ENCODE measurements around the gene PPP1R12B.
"Not testable (repeated sequence)": the region's sequence is repeated elsewhere in the genome, so short reads cannot be mapped to it uniquely, and the experiment has no call there.

The PPP1R12B gene

DNA sequence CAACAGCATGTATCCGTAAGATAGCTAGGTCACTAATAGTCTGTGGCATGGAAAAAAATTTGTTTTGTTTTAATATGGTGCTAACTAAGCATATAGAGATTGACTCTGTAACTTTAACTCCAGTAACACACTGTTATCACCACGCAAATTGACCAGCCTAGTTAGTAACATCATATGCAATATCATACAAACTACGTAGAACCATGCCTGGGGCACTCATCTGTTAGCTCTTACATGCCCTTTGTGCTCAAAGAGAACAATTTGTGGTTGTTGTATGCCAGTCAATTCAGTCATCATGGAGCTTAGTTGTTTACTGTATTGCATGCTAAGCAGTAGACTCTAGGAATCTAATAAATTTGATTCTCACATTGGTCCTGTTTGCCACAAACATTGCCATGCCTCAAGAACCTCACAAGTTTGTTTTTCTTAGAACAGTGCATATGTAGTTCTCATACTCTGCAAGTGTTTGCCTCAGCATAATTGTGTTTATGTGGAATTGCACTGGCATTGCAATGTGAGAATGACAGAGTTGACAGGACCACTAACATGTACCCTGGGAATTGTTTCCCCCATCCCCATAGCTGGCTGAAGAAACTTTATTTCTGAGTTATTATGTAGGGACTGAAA lies 179.7 kb downstream of the PPP1R12B start:
- DNase-seq (ENCODE audit: low read depth) = not testable (repeated sequence)

DNA sequence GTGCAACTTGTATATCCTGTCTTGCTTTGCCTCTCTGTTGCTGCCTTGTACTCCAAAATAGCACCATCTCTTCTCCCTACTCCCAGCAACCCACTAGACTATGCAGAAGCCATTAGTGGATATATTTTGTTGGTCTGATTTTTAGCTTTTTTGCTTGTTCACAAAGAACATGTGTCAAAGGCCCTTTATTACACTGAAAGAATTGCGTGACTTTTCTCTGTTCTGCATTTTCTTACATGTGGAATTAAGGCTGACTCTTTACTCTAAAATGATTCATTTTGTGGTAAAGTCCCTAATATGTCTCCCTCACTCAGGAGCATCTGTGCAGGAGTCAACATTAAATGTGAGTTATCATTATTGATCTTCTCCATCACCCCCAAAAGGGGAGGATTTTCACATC lies 182.2 kb downstream of the PPP1R12B start:
- not testable (repeated sequence) for DNase-seq (ENCODE audit: low read depth)

DNA sequence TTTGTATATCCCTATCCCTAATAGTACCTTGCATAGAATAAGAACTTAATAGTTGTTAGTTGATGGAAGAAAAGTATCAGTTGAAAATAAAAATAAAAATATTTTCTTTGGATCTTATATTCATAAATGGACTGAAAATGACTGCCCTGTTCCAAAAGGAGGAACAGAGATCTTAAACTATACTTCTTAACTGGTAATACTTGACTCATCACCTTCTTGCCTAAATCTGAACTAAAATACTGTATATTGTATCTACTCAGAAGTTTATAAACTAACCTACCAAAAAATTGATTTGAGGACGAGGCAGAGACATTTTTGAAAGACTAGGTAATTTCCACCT lies 182.9 kb downstream of the PPP1R12B start:
- no peak for DNase-seq (ENCODE audit: low read depth)

DNA sequence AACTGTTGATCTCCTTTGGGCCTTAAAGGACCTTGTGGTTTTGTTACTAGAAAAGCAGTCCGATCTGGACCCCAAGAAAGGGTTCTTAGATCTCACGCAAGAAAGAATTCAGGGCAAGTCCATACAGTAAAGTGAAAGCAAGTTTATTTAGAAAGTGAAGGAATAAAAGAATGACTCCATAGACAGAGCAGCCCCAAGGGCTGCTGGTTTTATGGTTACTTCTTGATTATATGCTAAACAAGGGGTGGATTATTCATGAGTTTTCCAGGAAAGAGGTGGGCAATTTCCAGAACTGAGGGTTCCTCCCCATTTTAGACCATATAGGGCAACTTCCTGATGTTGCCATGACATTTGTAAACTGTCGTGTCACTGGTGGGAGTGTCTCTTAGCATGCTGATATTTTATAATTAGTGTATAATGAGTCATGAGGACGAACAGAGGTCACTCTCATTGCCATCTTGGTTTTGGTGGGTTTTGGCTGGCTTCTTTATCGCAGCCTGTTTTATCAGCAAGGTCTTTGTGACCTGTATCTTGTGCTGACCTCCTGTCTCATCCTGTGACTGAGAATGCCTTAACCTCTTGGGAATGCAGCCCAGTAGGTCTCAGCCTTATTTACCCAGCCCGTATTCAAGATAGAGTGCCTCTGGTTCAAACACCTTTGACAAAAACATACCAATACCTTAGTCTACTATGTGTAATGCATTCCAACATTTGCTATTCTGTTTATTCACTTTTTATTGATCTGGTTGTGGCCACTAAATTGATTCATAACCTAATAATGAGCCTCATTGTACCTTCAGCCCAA lies 183.5 kb downstream of the PPP1R12B start:
- not testable (repeated sequence) for DNase-seq (ENCODE audit: low read depth)

DNA sequence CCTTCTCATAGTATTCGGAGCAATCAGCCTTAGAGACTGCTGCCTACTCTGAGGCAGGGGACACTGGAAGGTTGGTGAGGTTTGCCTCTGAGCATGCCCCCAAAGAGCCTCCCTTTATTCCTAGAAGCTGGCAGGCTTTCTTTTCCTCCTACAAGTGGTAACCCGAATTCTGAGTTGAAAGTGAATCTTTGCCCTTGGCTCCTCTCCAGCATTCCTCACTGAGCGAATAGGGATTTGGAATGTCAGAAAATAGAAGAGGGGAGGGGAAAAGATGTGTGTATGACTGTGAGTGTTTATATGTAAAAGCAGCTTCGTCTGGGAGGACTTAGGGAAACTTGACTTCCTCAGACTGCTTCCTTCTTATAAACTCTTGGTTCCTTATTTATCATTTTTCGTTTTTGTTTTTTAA lies 190.7 kb downstream of the PPP1R12B start:
- not testable (repeated sequence) for DNase-seq (ENCODE audit: low read depth)

DNA sequence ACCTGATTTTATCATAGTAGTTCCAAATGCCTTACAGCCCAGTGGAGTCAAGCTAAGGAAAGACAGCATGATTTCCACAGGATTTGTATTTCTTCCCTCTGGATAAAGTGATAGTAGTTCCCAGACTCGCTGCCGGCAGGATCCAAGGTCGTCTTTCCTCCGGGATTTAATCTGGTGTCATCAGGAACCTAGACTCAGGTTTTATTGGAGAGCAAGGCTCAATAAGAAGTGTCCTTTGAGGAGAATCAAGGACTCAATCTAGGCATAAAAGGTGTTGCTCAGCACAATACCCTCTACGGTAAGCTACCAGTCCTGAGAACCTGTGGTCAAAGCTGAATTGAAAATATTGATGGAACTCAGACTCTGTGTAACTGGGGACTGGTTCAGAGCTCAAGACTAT lies 191.1 kb downstream of the PPP1R12B start:
- not testable (repeated sequence) for DNase-seq (ENCODE audit: low read depth)

DNA sequence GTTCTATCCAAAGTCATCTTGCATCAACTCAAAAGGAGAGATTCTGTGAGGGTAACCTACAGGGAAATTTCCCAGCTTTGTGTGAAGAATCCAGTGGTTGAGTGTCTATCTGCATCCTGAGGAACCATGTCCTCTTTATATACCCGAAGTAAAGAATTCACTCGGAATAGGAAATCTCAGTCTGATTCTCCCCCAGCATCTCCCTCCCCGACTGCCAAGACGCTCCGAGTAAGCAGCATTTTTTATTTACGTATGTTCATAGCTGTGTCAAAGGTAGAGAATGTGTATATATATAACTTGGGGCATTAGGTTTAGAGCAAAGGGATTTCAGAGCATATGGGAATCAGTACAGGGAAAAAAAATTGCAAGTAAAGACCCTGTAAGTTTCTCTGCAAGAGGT lies 191.5 kb downstream of the PPP1R12B start:
- no peak for DNase-seq (ENCODE audit: low read depth)

DNA sequence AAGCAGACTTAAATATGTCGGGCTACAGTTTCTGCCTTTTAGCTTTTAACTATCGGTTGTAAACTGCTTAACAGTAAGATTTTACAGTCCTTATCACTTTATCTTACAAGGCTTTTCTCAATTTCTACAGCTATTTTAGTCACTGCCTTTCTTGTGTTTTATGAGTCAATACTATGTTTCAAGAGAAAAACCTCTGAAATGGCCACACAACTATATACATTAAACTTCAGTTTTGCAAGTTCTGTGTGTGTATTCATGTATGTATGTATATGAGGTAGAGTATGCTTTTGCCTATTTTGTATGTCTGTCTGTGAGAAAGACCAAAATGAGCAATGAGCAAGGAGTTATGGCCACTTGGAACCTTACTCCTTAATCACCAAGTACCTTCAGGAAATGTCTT lies 191.9 kb downstream of the PPP1R12B start:
- no peak for DNase-seq (ENCODE audit: low read depth)

DNA sequence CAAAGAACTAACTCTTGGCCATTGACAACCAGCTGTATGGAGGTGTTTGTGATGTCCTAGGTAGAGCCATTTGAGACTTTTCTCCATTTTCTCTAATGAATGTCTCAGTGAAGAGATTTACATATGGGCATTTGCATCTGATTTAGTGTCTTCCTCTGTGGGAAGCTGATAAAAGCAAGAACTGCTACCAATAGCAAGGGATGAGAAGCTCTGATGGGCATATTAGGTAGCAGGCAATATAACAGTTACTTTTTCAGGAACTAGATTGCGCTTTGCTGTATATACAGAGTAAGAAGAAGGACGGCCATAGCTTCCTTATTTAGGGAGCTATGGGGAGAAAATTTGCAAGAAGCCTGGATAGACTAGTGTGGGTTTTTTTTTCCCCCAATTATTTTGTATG lies 192.4 kb downstream of the PPP1R12B start:
- DNase-seq (ENCODE audit: low read depth) = not testable (repeated sequence)

DNA sequence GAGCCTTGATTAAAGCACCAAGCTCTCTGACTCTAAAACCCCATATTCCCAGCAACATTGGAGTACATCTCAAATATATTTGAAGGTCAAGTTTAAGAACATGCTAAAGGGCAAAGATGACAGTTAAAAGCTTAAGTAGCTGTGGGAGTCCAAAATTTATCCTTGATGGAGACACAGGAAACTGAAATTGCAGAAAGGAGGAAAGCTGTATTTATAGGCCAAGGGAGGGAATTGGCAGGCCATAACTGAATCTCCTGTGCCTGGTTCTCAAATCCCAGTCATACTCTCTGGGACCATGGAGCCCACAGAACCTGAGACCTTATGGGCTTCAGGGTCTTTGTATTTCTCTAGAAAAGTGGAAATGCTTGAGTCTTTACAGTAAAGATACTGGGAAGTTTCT lies 193.9 kb downstream of the PPP1R12B start:
- not testable (repeated sequence) for DNase-seq (ENCODE audit: low read depth)

DNA sequence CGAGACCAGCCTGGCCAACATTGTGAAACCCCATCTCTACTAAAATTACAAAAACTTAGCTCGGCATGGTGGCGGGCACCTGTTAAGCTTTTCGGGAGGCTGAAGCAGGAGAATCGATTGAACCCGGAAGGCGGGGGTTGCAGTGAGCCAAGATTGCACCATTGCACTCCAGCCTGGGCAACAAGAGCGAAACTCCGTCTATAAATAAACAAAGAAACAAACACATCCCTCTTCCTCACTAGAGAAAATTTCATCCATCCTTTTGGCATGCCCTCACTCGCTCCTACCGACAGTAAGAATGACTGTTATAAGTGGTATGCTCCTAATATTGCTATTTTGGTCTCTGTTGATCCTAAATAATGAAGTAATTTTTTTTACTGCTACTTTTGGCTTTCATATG lies 195.0 kb downstream of the PPP1R12B start:
- DNase-seq (ENCODE audit: low read depth) = not testable (repeated sequence)

DNA sequence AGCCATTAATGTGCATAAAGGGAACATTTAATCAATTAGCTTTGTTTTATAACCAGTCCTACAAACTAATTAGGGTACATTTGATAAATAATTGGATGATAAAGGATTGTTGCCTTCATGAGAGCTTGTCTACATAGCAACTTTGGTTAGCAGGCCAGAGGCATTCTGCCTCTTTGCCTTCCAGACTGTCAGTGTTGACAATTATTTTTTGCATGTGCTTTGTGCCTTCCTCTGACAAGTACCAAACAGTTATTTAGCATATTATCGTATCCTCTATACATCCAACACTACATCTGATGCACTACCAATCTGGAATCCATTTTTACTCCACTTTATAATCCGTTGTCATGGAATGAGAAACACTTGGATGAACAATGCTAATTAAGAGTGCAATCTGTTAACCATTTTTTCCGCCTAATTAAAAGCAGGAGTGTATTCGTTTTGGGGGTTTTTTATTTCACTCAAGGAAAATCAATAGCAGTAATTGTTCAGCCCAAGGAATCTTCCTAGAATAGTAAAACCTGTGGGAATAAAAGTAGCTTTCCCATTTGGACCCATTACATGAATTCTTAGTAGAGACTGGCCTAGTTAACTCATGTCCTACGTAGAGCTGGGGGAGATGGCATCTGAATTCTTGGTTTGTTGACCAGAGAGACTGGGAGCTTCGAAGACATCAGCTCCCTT lies 196.4 kb downstream of the PPP1R12B start:
- not testable (repeated sequence) for DNase-seq (ENCODE audit: low read depth)

DNA sequence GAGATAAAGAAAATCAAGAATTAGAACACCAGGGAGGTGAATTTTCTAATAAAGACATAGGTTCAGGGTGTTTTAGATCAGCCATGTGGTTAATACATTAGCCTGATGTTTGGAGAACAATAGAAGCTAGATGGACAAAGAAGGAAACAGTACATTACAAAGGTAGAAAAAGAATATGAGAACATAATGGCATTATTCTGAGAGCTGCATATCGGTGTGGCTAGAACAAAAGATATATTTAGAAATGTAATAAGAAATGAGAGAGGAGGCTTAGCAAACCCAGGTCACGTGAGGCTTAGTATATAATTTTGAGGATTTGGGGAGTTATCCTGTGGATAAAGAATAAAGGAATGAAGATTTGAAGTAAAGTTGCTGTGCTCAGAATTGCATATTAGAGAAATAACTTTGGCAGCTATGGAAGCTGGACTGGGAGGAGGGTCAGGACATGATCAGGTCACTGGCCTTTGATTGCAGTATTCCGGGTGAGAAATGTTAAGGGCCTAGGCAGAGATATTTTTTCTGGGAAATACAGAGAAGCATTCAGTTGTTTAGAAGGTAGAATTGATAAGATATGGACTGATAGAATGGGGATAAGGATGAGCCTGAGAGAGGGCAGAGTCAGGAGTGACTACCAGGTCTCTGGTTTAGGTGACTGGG lies 197.3 kb downstream of the PPP1R12B start:
- DNase-seq (ENCODE audit: low read depth) = not testable (repeated sequence)

DNA sequence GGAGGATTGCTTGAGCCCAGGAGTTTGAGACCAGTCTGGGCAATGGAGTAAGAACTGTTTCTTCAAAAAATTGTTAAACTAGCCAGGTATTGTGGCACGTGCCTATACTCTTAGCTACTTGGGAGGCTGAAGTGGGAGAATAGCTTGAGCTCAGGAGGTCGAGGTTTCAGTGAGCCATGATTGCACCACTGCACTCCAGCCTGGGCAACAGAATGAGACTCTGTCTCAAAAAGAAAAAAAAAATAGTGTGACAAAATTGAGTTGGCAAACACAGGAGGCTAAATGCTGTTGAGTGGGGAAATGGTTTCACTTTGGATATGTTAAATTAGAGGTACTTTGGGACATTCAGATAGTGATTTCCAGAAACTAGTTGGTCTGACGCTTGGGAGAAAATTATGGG lies 197.9 kb downstream of the PPP1R12B start:
- DNase-seq (ENCODE audit: low read depth) = not testable (repeated sequence)

DNA sequence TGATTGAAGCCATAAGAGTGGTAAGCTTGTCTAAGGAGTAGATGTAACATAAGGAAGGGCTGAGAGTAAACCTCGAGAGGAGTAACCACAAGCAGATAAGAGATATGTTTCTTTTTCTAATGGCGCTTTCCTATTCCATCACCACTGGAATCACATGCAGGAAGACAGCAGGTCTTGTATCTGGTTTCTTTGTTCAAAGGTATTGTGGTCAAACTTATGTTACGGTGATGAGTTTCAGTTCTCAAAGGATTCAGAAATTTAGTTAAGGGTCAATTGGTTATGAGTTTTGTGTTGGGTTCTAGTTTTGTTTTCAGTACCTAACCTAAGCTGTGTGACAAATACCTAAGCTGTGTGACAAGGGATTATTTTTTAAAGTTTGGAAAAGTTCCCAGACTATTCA lies 198.3 kb downstream of the PPP1R12B start:
- not testable (repeated sequence) for DNase-seq (ENCODE audit: low read depth)

DNA sequence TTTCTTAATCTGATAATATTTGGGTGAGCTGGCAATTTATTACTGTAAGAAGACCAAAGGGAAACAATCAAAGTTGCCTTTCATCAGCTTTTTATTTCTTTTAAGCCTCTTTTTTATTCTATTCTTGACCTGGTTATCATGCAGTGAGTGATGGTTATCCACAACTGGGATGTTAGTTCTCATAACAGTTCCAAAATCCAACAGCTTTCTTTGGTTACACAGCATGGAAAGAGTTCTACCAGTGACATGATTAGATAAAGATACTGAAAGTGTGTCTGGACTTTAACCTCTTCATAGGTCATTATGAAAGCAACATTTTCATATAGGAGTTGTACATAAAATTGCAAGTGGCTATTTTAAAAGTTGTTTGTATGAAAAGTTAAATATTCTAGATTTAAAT lies 198.7 kb downstream of the PPP1R12B start:
- no peak for DNase-seq (ENCODE audit: low read depth)

DNA sequence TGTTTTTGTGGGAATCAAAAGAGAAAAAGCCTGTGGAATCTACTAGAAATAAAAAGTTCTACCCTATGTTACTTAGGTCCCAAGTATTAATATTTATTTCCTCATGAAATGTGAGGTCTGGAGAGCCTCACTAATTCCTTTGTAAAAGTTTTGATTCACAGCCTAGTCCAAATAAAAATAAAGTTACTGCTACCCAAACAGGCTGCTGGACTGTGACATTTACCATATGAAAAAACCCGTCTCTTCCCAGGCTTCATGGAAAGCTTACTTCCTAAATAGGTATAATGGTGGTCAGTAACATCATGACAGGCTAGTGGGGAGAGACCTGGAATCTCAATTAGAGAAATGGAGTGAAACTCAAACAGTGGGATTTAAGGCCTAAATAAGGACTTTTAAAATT lies 201.6 kb downstream of the PPP1R12B start:
- DNase-seq (ENCODE audit: low read depth) = not testable (repeated sequence)

DNA sequence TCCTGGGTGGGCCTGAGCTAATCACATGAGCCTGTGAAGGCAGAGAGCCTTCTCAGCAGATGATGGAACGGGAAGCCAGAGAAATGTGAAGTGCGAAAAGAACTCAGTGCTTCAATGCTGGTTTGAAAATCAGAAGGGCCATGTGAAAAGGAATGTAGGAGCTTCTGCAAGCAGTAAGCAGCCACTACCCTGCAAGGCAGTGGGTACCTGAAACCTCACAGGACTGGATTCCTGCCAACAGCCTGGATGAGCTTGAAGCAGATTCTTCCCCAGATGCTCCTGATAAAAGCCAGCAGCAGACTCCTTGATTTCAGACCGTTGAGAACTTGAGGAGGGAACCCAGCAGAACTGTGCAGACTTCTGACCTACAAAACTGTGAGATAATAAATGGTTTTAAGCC lies 203.2 kb downstream of the PPP1R12B start:
- DNase-seq (ENCODE audit: low read depth) = no peak

DNA sequence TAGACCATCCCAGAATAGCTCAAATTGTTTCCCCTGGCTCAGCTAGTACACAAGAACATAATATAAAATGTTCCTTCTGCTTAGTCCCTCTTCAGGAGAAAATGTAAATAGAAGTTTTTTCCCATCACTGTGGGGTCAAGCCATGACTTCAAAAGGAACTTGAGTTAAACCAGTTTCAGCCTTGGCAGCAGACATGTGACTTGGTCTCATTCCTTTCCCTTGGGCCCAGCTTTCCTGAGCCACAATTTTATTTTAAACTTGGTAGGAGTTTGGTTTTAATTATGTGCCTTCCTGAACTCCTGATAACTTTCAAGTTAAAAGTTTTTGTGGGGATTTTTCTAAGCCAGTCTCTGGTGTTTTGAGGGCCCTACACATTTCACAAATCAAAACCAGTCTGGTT lies 204.1 kb downstream of the PPP1R12B start:
- not testable (repeated sequence) for DNase-seq (ENCODE audit: low read depth)

DNA sequence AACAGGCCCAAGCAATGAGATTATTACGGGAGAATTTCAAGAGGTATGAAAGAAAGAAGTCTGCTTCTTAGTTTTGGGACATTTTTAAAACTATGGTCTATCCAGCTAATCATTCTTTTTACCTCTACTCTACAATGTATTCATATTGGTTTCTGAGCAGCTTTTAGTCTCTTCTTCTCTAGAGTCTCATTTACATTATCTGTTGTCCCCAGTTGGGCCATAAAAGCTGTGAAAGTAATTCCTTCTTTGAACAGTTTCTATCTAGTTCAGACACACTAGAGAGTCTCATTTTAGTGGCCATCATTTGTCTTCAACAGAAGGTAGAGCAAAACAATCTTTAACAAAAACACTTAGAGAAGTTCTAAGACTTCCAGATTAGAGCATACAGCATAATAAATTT lies 204.6 kb downstream of the PPP1R12B start:
- DNase-seq (ENCODE audit: low read depth) = not testable (repeated sequence)

DNA sequence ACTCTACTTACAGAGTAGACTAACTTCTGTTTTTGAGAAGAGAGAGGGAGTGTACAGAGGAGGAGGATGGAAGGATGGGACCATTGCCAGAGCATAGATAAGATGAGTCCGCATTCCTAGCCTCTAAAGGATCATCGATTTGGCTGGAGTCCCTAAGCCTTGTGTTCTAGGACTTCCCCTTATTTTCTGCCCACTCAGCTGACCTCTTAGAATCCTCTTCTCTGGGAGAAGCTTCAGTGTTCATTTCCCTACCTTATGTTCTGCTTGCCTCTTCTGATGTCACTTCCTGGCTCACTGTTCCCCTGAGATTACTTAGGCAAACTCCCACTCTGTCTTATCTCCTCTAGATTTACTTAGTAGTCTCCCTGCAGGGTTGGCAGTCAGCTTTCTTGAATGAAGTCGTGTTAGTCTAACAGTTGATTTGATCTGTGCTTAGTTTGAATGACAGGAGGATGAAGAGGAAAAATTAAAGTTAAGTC lies 205.1 kb downstream of the PPP1R12B start:
- DNase-seq (ENCODE audit: low read depth) = peak; percentile 34

DNA sequence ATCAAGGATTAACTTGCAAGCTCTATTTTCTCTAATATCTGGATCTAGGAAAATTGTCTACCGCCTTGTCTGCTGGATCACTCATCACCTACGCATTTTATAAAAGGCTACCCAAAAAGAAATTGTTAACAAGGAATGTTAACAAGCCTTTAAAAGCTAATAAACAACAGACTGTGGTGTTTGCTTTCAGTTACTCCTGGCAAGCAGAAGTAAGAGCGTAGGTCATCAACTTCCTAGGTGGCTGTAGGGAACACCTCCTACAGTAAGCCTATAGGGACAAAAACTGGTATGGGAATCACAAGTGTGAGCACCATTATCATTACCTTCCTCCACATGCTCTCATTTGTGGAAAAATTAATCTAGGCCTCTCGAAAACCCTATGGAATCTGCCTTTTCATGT lies 206.1 kb downstream of the PPP1R12B start:
- not testable (repeated sequence) for DNase-seq (ENCODE audit: low read depth)
